ENCODE results near the gene RTP3.
A peak's percentile ranks its signal among the peaks of the same experiment; 100 is the strongest.

RTP3 gene

GRCh38 chr3:46462111-46462510 is 35.7 kb upstream of the RTP3 start:
- Histone ChIP-seq H3K4me2 (ENCODE audit: low read length) (no peak overlapping the region), H2AFZ (no peak overlapping the region), H3K27me3 (ENCODE audit: control insufficient read depth, insufficient read depth, low read length) (no peaks in the 10 kb centered on the region), H3K9me3 (ENCODE audit: control insufficient read depth, low read length) (no peaks in the 10 kb centered on the region), H3K27ac (no peak overlapping the region), H3K9ac (no peak overlapping the region), H3K4me3 (ENCODE audit: low read depth, low read length) (no peak overlapping the region), H3K36me3 (ENCODE audit: control insufficient read depth, insufficient read depth, low read length) (no peaks in the 10 kb centered on the region), H3K79me2 (no peaks in the 10 kb centered on the region), H3K4me1 (no peaks in the 10 kb centered on the region)
- no peak for TF ChIP-seq CTCF (IDR thresholded peaks at IDR 0.05)

- H3K36me3 ChIP-seq (ENCODE audit: control insufficient read depth, insufficient read depth, low read length), result no peaks in the 10 kb centered on the region
- TF ChIP-seq CTCF (IDR thresholded peaks at IDR 0.05), result no peak
- peak overlapping the region; percentile 49 for H3K27ac ChIP-seq
- H2AFZ ChIP-seq, result no peak overlapping the region
- H3K4me1 ChIP-seq, result no peaks in the 10 kb centered on the region
- no peaks in the 10 kb centered on the region for H3K9me3 ChIP-seq (ENCODE audit: control insufficient read depth, low read length)
- H3K27me3 ChIP-seq (ENCODE audit: control insufficient read depth, insufficient read depth, low read length), result no peaks in the 10 kb centered on the region
- H3K79me2 ChIP-seq, result no peaks in the 10 kb centered on the region
- H3K9ac ChIP-seq, result no peak overlapping the region
- no peak overlapping the region for H3K4me2 ChIP-seq (ENCODE audit: low read length)
- H3K4me3 ChIP-seq (ENCODE audit: low read depth, low read length), result no peak overlapping the region
Measured at GRCh38 chr3:46462511-46462910, 35.3 kb upstream of the RTP3 start.

GRCh38 chr3:46463120-46463867 is 34.5 kb upstream of the RTP3 start:
- Histone ChIP-seq H3K9ac (no peak overlapping the region), H2AFZ (no peak overlapping the region), H3K79me2 (no peaks in the 10 kb centered on the region), H3K27ac (peak overlapping the region; percentile 49), H3K27me3 (ENCODE audit: control insufficient read depth, insufficient read depth, low read length) (no peaks in the 10 kb centered on the region), H3K4me1 (no peaks in the 10 kb centered on the region), H3K36me3 (ENCODE audit: control insufficient read depth, insufficient read depth, low read length) (no peaks in the 10 kb centered on the region), H3K4me2 (ENCODE audit: low read length) (no peak overlapping the region), H3K4me3 (ENCODE audit: low read depth, low read length) (no peak overlapping the region), H3K9me3 (ENCODE audit: control insufficient read depth, low read length) (no peaks in the 10 kb centered on the region)
- TF ChIP-seq CTCF (IDR thresholded peaks at IDR 0.05), result no peak

GRCh38 chr3:46463868-46464241 is 33.9 kb upstream of the RTP3 start:
- Histone ChIP-seq H3K79me2 (no peaks in the 10 kb centered on the region), H3K36me3 (ENCODE audit: control insufficient read depth, insufficient read depth, low read length) (no peaks in the 10 kb centered on the region), H3K4me3 (ENCODE audit: low read depth, low read length) (no peak overlapping the region), H3K4me2 (ENCODE audit: low read length) (no peak overlapping the region), H3K27me3 (ENCODE audit: control insufficient read depth, insufficient read depth, low read length) (no peaks in the 10 kb centered on the region), H2AFZ (no peak overlapping the region), H3K4me1 (no peaks in the 10 kb centered on the region), H3K9ac (no peak overlapping the region), H3K27ac (no peak overlapping the region), H3K9me3 (ENCODE audit: control insufficient read depth, low read length) (no peaks in the 10 kb centered on the region)
- TF ChIP-seq CTCF (IDR thresholded peaks at IDR 0.05), result no peak
